Endothelial cell of umbilical vein (primary cell): ENCODE results near the gene MPEG1. TPM values are rescaled to one million over a fixed set of nuclear protein-coding genes. Genes with fewer than 3 reads are reported as not detected.

Experiments used
- BruUV-seq: library from RNA; stranded (reverse); fragments of 400-500 nt; replicated peaks from 2 replicates; lab custom pipeline; 2021; lab: Mats Ljungman, UMichigan
- CTCF ChIA-PET: fragments of 300-600, 350-600 bp; sonication (Branson Sonifier 250); formaldehyde crosslinking; loops from one replicate; lab custom pipeline; 2021; ENCODE audit warnings: antibody characterized with exemption, inconsistent platforms; lab: Charles Lee
- POLR2A ChIA-PET: fragments of 300-600, 350-600 bp; sonication (Branson Sonifier 250); formaldehyde crosslinking; loops from one replicate; lab custom pipeline; 2021; ENCODE audit warnings: antibody characterized with exemption, inconsistent platforms; lab: Charles Lee
- DNase-seq: peaks from one replicate; pipeline ENCODE4 v3.0.0-alpha.2; 2011; ENCODE audit warnings: low read depth, low spot score
- FAIRE-seq: peaks from 2 replicates; lab custom pipeline; 2011; peaks lifted over from hg19 to GRCh38; lab: Jason Lieb, UNC
- H2AFZ ChIP-seq: 2 replicates; pipeline ENCODE4 v1.6.0; 2012; ENCODE audit warnings: low read depth, low read length, control low read depth, inconsistent platforms
- H3K27ac ChIP-seq: 2 replicates; pipeline ENCODE4 v1.5.1; 2011; ENCODE audit warnings: low read depth, mild to moderate bottlenecking, control low read depth, low read length, moderate library complexity; ENCODE audit not compliant: insufficient read depth
- H3K27me3 ChIP-seq, 2 experiments: 2 replicates each; pipeline versions ENCODE4 v1.6.0 to v1.6.1; 2011; ENCODE audit warnings: low read length in 2 of 2, mixed read lengths in 1 of 2; ENCODE audit not compliant: control insufficient read depth in 2 of 2, insufficient read depth in 2 of 2
- H3K36me3 ChIP-seq, 2 experiments: 2 replicates in 1 of 2; 3 replicates in 1 of 2; pipeline ENCODE4 v1.5.1; 2011; ENCODE audit warnings: low read length in 2 of 2, mild to moderate bottlenecking in 1 of 2, moderate library complexity in 1 of 2; ENCODE audit not compliant: control insufficient read depth in 2 of 2, insufficient read depth in 2 of 2; ENCODE audit errors: extremely low read depth in 1 of 2
- H3K4me1 ChIP-seq: 3 replicates; pipeline ENCODE4 v1.5.1; 2011; ENCODE audit warnings: mild to moderate bottlenecking, low read length; ENCODE audit not compliant: control insufficient read depth, insufficient read depth; ENCODE audit errors: extremely low read depth
- H3K4me2 ChIP-seq: 2 replicates; pipeline ENCODE4 v1.6.1; 2011; ENCODE audit warnings: low read length, control low read depth, mixed read lengths; ENCODE audit not compliant: insufficient read depth
- H3K4me3 ChIP-seq, 3 experiments: fragments of 200-600 bp in 1 of 3; sonication (generic), shearing (Covaris generic) in 1 of 3; replicated peaks in 1 of 3; 2 replicates each; pipeline ENCODE4 v1.5.1; 2011 to 2016; ENCODE audit warnings: control low read depth in 3 of 3, low read length in 3 of 3, mild to moderate bottlenecking in 2 of 3, inconsistent platforms in 1 of 3, low read depth in 1 of 3, moderate library complexity in 1 of 3; ENCODE audit not compliant: insufficient read depth in 1 of 3
- H3K79me2 ChIP-seq: 2 replicates; pipeline ENCODE4 v1.6.0; 2012; ENCODE audit warnings: low read length, inconsistent platforms; ENCODE audit not compliant: control insufficient read depth, insufficient read depth
- H3K9ac ChIP-seq: replicated peaks from 2 replicates; pipeline ENCODE3; 2011; ENCODE audit warnings: low read length, control low read depth; ENCODE audit not compliant: insufficient read depth; ENCODE audit errors: extremely low read depth
- H3K9me1 ChIP-seq: replicated peaks from 3 replicates; pipeline ENCODE4 v1.6.0; 2011; ENCODE audit warnings: mild to moderate bottlenecking, low read length; ENCODE audit not compliant: control insufficient read depth, insufficient read depth; ENCODE audit errors: extremely low read depth
- H3K9me3 ChIP-seq: replicated peaks from 2 replicates; pipeline ENCODE4 v1.5.1; 2012; ENCODE audit warnings: low read length, inconsistent platforms; ENCODE audit not compliant: control insufficient read depth, insufficient read depth
- H4K20me1 ChIP-seq: replicated peaks from 2 replicates; pipeline ENCODE3; 2011; ENCODE audit warnings: mild to moderate bottlenecking, low read length; ENCODE audit not compliant: control insufficient read depth, insufficient read depth; ENCODE audit errors: extremely low read depth
- CTCF ChIP-seq, 2 donors: IDR thresholded peaks; 1 replicate in 1 of 2; 2 replicates in 1 of 2; pipeline ENCODE4 v1.5.1; 2011; ENCODE audit warnings: low read length in 2 of 2, mild to moderate bottlenecking in 2 of 2, moderate library complexity in 2 of 2, control low read depth in 1 of 2, inconsistent platforms in 1 of 2, low read depth in 1 of 2; ENCODE audit not compliant: insufficient read depth in 1 of 2; ENCODE audit errors: extremely low read depth in 1 of 2
- EZH2 ChIP-seq: IDR thresholded peaks from 2 replicates; pipeline ENCODE4 v1.6.1; 2012; ENCODE audit warnings: borderline replicate concordance, low read depth, mild to moderate bottlenecking, moderate library complexity, low read length, inconsistent platforms; ENCODE audit not compliant: severe bottlenecking
- FOS ChIP-seq: IDR thresholded peaks from 2 replicates; pipeline ENCODE4 v1.6.1; 2011; ENCODE audit warnings: mild to moderate bottlenecking, low read length, moderate library complexity, borderline replicate concordance; ENCODE audit not compliant: insufficient read depth
- GATA2 ChIP-seq: IDR thresholded peaks from 2 replicates; pipeline ENCODE4 v1.7.0; 2011; ENCODE audit warnings: low read depth, mild to moderate bottlenecking, moderate library complexity, mixed read lengths, low read length; ENCODE audit not compliant: insufficient read length, insufficient read depth
- JUN ChIP-seq: IDR thresholded peaks from 2 replicates; pipeline ENCODE4 v1.6.1; 2011; ENCODE audit warnings: borderline replicate concordance, low read depth; ENCODE audit not compliant: insufficient read length, insufficient read depth
- MAX ChIP-seq: IDR thresholded peaks from 2 replicates; pipeline ENCODE4 v1.6.1; 2011; ENCODE audit not compliant: insufficient read depth, insufficient read length
- MYC ChIP-seq: IDR thresholded peaks from one replicate; pipeline ENCODE4 v1.6.1; 2011; ENCODE audit warnings: mild to moderate bottlenecking, low read depth, low read length
- POLR2A ChIP-seq: IDR thresholded peaks from 2 replicates; pipeline ENCODE4 v1.6.1; 2012; ENCODE audit warnings: low read depth, mild to moderate bottlenecking, control low read depth, low read length
- POLR2AphosphoS5 ChIP-seq: IDR thresholded peaks from 2 replicates; pipeline ENCODE4 v1.6.1; 2012; ENCODE audit warnings: low read depth, mild to moderate bottlenecking, control low read depth, low read length, moderate library complexity; ENCODE audit not compliant: insufficient read depth
- dilution Hi-C: fragments of 300-500 bp; cut with MboI; formaldehyde crosslinking; loops from one replicate; pipeline ENCODE4 v1.15.0; 2019; ENCODE audit warnings: low sequenced_read_pairs; ENCODE audit not compliant: extremely low pct_ligation_motif_present
- intact Hi-C: fragments of 100-400 bp; cut with micrococcal nuclease; formaldehyde crosslinking; loops from one replicate; pipeline ENCODE4 v1.10.0; 2022
- polyA plus RNA-seq, 4 experiments: library from polyadenylated mRNA; depleted of rRNA in 3 of 4; stranded (reverse) in 3 of 4; unstranded in 1 of 4; fragments of >200 nt; gene quantifications; 2 replicates each; pipeline versions ENCODE4 v1.2.1 to v1.2.3, GENCODE V29; 2011 to 2012; ENCODE audit warnings: missing spikeins in 1 of 4
- total RNA-seq: library from RNA; stranded (reverse); gene quantifications from 2 replicates; pipeline ENCODE4 v1.2.3, GENCODE V29; 2021

Gene MPEG1
- total and polyA plus RNA-seq, 2 donors (not counting 3 experiments of a cell fraction or from before 2014, with no cell fraction given), result not detected

DNA sequence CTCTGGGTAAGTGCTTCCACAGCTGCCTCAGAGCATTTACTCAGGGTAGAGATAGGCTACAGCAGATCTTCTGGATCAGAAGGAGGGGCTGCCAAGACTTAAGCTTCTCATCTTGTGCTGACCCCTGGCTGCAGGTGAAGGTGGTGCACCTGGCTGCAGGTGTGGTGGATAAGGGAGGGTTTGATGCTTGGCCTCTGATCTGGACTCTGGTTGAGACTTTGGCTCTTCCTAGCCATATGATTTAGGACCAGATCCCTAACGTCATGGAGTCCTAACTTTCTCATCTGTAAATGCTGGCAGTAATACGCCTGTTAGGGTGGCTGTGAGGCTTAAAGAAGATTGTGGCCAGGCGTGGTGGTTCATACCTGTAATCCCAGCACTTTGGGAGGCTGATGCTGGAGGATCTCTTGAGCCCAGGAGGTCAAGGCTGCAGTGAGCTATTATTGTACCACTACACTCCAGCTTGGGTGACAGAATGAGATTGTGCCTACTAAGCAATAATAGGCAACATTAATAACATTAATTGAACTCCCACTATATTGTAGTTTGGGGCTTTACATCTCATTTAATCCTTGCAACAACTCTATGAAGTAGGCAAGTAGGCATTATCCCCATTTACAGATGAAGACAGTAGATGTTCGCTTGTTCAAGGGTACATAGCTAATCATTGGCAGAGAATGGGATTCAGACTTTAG, 30.1 kb downstream of the MPEG1 start:
- Histone ChIP-seq H3K4me2 (no peak overlapping the region), H3K9ac (no peak overlapping the region)
- CTCF ChIA-PET, result interaction anchor here (2.0 to 6.4 kb wide), 2 partner anchors 11 to 24 kb away, joined by 6 to 74 read pairs; partner anchors contain the start of gene DTX4

More for the DNA sequence above, 30.1 kb downstream of the MPEG1 start:
- FAIRE-seq (no peak), DNase-seq (no peak)
- Histone ChIP-seq H3K4me3 (no peak overlapping the region), H3K79me2 (no peaks in the 10 kb centered on the region), H3K27ac (no peak overlapping the region), H3K27me3 (peaks cover 6 to 13% of the 10 kb centered on the region in 2 experiments), H3K36me3 (no peaks in the 10 kb centered on the region), H3K4me1 (no peaks in the 10 kb centered on the region), H4K20me1 (no peaks in the 10 kb centered on the region), H2AFZ (no peak overlapping the region), H3K9me3 (no peaks in the 10 kb centered on the region), H3K9me1 (no peaks in the 10 kb centered on the region)
- no TSS peak for BruUV-seq
- intact Hi-C loops, result no loop called here
- POLR2A ChIA-PET, result no interaction called here
- dilution Hi-C loops, result no loop called here
- TF ChIP-seq POLR2AphosphoS5, result no peak
- TF ChIP-seq FOS, result no peak
- TF ChIP-seq CTCF (IDR thresholded peaks at IDR 0.05; ENCODE audit: extremely low read depth in 1 of 2, insufficient read depth in 1 of 2, low read depth in 1 of 2, low read length in 2 of 2), result no peak
- no peak for TF ChIP-seq POLR2A
- TF ChIP-seq EZH2, result no peak
- no peak for TF ChIP-seq GATA2
- TF ChIP-seq MYC, result no peak
- TF ChIP-seq JUN, result no peak
- TF ChIP-seq MAX, result no peak
